ENCODE measurements around the gene CCDC169. TPM values are rescaled to one million over a fixed set of nuclear protein-coding genes. Genes with fewer than 3 reads are reported as not detected.
"Not testable (repeated sequence)": the region's sequence is repeated elsewhere in the genome, so short reads cannot be mapped to it uniquely, and the experiment has no call there.

CCDC169 gene
- total and polyA plus RNA-seq, 10 donors = 0.06 to 0.44 (median 0.13) TPM; not detected in 4

DNA sequence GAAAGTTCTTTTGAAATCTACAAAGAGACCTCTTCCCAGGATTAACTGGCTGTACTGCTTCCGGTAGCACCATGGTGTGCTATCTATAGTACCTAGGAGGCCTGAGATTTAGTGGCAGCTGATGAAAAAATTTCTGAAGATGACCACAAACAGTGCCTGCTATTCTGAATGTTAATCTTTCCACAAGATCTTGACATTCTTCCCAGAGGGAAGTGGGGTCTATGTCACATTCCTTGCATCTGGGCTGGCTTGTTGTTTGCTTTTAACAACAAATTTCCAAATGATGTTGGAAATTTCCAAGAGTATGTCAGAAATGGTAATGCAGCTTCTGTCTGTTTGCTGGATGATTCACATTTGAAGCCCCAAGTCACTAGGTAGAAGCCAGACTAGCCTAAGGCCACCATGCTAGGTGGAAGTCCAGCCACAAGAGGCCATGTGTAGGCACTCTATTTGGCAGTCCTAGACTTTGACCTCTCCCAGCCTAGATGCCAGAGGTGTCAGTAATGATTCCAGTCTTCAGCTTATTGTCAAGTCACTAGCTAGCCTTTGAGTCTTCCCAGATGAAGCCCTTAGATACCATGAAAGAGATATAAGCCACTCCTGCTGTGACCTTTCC, 26.4 kb upstream of the CCDC169 start:
- no peaks in the 10 kb centered on the region for H3K27me3 ChIP-seq (replicated peaks in 1 of 7)
- intact Hi-C loops (cut with DNase I; ENCODE audit: low total_unique reads) = no loop called here
- DNase-seq = no peak
- H3K9me3 ChIP-seq = no peaks in the 10 kb centered on the region
- no peak overlapping the region for H3K27ac ChIP-seq
- H3K36me3 ChIP-seq = peaks cover 0 to 75% (median 50%) of the 10 kb centered on the region in 6 donors
- no peak overlapping the region for H3K4me3 ChIP-seq
- WGBS, 5 donors = 91 to 100% (median 95%) methylated on average over 1 of the region's 1 CpG
- TF ChIP-seq, protein P1, sequence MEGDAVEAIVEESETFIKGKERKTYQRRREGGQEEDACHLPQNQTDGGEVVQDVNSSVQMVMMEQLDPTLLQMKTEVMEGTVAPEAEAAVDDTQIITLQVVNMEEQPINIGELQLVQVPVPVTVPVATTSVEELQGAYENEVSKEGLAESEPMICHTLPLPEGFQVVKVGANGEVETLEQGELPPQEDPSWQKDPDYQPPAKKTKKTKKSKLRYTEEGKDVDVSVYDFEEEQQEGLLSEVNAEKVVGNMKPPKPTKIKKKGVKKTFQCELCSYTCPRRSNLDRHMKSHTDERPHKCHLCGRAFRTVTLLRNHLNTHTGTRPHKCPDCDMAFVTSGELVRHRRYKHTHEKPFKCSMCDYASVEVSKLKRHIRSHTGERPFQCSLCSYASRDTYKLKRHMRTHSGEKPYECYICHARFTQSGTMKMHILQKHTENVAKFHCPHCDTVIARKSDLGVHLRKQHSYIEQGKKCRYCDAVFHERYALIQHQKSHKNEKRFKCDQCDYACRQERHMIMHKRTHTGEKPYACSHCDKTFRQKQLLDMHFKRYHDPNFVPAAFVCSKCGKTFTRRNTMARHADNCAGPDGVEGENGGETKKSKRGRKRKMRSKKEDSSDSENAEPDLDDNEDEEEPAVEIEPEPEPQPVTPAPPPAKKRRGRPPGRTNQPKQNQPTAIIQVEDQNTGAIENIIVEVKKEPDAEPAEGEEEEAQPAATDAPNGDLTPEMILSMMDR (IDR thresholded peaks at IDR 0.05 in 8 of 11, conservative IDR thresholded peaks at IDR 0.05 in 3 of 11) = no peak
- TF ChIP-seq POLR2A (IDR thresholded peaks at IDR 0.05) (no peak), POLR2AphosphoS5 (IDR thresholded peaks at IDR 0.05) (no peak)
- H3K4me1 ChIP-seq = no peaks in the 10 kb centered on the region

DNA sequence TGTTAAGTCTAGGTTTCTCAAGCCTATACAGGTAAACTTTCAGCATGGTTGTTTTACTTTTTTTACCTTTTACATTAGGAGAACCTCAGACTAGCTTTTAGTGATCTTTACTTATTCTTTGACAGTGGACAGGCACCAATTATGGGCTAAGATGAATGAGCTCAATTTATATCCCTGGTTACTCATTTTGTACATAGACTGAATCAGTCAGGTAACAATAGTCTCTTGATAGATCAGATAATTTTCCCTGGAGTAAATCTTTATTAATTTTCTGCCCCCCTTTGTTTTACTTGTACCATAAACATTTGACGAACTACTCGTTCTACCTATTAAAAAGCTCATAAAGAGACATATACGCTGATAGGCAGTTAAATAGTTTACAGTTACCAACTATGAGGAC, 25.8 kb upstream of the CCDC169 start:
- no peak for DNase-seq
- no peaks in the 10 kb centered on the region for H3K9me3 ChIP-seq
- H3K27me3 ChIP-seq (replicated peaks in 1 of 7) = no peaks in the 10 kb centered on the region
- intact Hi-C loops (cut with DNase I; ENCODE audit: low total_unique reads) = no loop called here
- no peak overlapping the region for H3K27ac ChIP-seq
- no peak for TF ChIP-seq POLR2AphosphoS5 (IDR thresholded peaks at IDR 0.05)
- H3K36me3 ChIP-seq = peaks cover 0 to 68% (median 45%) of the 10 kb centered on the region in 6 donors
- no peaks in the 10 kb centered on the region for H3K4me1 ChIP-seq
- 91 to 95% (median 93%) methylated on average over 3 of the region's 3 CpGs for WGBS, 5 donors
- H3K4me3 ChIP-seq = no peak overlapping the region

DNA sequence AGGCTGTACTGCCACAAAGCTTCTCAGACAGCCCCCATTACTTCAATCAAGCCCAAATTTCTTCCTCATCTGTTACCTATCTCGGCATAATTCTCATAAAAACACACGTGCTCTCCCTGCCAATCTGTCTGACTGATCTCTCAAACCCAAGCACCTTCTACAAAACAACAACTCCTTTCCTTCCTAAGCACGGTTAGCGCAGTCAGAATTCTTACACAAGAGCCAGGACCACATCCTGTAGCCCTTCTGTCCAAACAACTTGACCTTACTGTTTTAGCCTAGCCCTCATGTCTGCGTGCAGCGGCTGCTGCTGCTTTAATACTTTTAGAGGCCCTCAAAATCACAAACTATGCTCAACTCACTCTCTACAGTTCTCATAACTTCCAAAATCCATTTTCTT, 22.2 kb upstream of the CCDC169 start:
- H3K9me3 ChIP-seq; H3K27me3 ChIP-seq (replicated peaks in 1 of 7); H3K4me1 ChIP-seq; DNase-seq; intact Hi-C loops (cut with DNase I; ENCODE audit: low total_unique reads); H3K27ac ChIP-seq; H3K4me3 ChIP-seq: not testable (repeated sequence)
- H3K36me3 ChIP-seq = peaks cover 0 to 52% (median 24%) of the 10 kb centered on the region in 6 donors
- 33 to 58% (median 49%) methylated on average over 6 of the region's 6 CpGs for WGBS, 5 donors

DNA sequence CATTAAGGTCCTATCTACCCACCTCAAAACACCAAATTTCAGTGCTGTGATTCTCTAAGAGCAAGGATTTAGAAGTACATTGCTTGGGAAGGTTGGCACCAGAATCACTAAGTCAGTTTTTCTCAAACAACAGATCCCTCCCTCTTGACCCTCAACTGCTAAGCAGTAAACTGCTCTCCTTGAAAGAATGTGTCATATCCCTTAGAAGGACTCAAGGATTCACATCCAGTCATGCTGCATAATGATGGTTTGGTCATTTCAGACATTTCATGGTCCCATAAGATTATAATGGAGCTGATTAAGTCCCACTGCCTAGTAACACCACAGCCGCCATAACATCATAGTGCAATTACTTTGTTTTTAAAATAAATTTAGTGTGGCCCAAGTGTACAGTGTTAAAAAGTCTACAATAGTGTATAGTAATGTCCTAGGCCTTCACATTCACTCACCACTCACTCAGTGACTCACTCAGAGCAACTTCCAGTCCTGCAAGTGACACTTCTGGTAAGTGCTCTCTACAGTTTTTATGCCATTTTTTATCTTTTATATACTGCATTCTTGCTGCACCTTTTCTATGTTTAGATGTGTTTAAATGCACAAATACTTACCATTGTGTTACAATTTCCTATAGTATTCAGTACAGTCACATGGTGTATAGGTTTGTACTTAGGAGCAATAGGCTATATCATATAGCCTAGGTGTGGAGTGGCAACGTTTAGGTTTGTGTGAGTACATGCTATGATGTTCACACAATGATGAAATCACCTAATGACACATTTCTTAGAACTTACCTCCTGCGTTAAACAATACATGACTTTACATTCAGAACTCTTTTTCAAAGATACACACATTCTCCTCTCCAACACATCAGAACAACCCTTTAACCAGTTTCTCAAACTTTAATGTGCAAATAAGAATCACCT, 15.7 kb upstream of the CCDC169 start:
- Histone ChIP-seq H3K27me3 (replicated peaks in 1 of 7) (no peaks in the 10 kb centered on the region), H3K4me3 (no peak overlapping the region), H3K27ac (no peak overlapping the region), H3K4me1 (no peaks in the 10 kb centered on the region), H3K36me3 (peaks cover 0 to 85% (median 40%) of the 10 kb centered on the region in 6 donors), H3K9me3 (no peaks in the 10 kb centered on the region)
- 79 to 87% (median 83%) methylated on average over 3 of the region's 3 CpGs for WGBS, 5 donors
- DNase-seq = no peak
- intact Hi-C loops (cut with DNase I; ENCODE audit: low total_unique reads) = no loop called here
- TF ChIP-seq POLR2AphosphoS5 (IDR thresholded peaks at IDR 0.05) = no peak
- TF ChIP-seq, protein P1 (IDR thresholded peaks at IDR 0.05 in 8 of 11, conservative IDR thresholded peaks at IDR 0.05 in 3 of 11) = no peak
- no peak for TF ChIP-seq POLR2A (IDR thresholded peaks at IDR 0.05)

All from spleen (tissue), 11 donors.